ENCODE results near the gene NMT2. TPM values are rescaled to one million over a fixed set of nuclear protein-coding genes. Genes with fewer than 3 reads are reported as not detected.

The NMT2 gene
- polyA plus RNA-seq, 3 donors, result 0.35 to 1.1 (median 0.36) TPM

DNA sequence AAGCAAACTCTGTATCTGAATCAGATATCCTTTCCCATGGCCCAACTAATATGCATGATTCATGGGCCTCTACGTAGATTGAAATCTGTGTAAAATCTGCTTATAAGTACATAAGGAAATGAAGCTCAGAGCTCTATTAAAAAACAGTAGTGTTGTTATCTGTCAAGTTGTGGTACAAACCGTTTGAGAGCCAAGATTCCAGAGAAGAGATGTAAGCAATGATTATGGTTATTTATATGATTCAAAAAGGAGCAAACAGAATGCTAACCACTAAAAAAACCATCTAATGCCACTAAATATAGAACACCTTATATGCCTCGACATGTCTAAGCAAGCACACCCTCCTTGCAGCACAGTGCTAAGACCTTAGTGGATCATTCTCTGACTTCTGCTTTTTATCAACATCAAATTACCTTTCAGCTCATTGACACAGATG, 44.7 kb downstream of the NMT2 start:
- Histone ChIP-seq H3K27ac (ENCODE audit: low read depth in 1 of 2, low read length in 2 of 2) (no peak overlapping the region), H3K79me2 (ENCODE audit: insufficient read depth, low read length) (no peaks in the 10 kb centered on the region), H3K4me1 (ENCODE audit: control insufficient read depth in 1 of 2, insufficient read depth in 2 of 2, low read length in 2 of 2) (peaks cover 0 to under 1% of the 10 kb centered on the region in 2 donors), H3K27me3 (ENCODE audit: control insufficient read depth in 2 of 2, insufficient read depth in 2 of 2, low read length in 2 of 2) (no peaks in the 10 kb centered on the region), H3K36me3 (replicated peaks in 1 of 2; ENCODE audit: control insufficient read depth in 1 of 2, insufficient read depth in 2 of 2, low read length in 2 of 2) (no peaks in the 10 kb centered on the region), H2AFZ (ENCODE audit: insufficient read depth, low read depth, low read length, poor library complexity, severe bottlenecking) (no peak overlapping the region), H3K9ac (ENCODE audit: insufficient read depth, low read length, poor library complexity, severe bottlenecking) (no peak overlapping the region), H4K20me1 (ENCODE audit: insufficient read depth, low read length) (no peaks in the 10 kb centered on the region), H3K4me3 (replicated peaks in 1 of 3; ENCODE audit: low read depth in 2 of 3, low read length in 3 of 3) (no peak overlapping the region), H3K4me2 (replicated peaks; ENCODE audit: extremely low read depth, low read length, poor library complexity, severe bottlenecking) (no peak overlapping the region), H3K9me3 (replicated peaks in 1 of 2; ENCODE audit: control insufficient read depth in 1 of 2, insufficient read depth in 1 of 2, low read length in 2 of 2) (no peaks in the 10 kb centered on the region)
- WGBS (ENCODE audit: insufficient coverage), result no CpG with 5 or more reads among the region's 3 CpGs
- Mint-ChIP-seq H3K27ac (no peak overlapping the region), H3K4me1 (peaks cover 1% of the 10 kb centered on the region), H3K9me3 (peaks cover 0 to 2% (median 0%) of the 10 kb centered on the region in 7 donors), H3K4me3 (no peak overlapping the region), H3K36me3 (peaks cover 0 to 16% of the 10 kb centered on the region in 2 donors), H3K27me3 (ENCODE audit: low read depth in 3 of 3) (peaks cover 0 to 4% (median 0%) of the 10 kb centered on the region in 3 donors)
- intact Hi-C loops (cut with micrococcal nuclease), result no loop called here
- TF ChIP-seq, protein P1, sequence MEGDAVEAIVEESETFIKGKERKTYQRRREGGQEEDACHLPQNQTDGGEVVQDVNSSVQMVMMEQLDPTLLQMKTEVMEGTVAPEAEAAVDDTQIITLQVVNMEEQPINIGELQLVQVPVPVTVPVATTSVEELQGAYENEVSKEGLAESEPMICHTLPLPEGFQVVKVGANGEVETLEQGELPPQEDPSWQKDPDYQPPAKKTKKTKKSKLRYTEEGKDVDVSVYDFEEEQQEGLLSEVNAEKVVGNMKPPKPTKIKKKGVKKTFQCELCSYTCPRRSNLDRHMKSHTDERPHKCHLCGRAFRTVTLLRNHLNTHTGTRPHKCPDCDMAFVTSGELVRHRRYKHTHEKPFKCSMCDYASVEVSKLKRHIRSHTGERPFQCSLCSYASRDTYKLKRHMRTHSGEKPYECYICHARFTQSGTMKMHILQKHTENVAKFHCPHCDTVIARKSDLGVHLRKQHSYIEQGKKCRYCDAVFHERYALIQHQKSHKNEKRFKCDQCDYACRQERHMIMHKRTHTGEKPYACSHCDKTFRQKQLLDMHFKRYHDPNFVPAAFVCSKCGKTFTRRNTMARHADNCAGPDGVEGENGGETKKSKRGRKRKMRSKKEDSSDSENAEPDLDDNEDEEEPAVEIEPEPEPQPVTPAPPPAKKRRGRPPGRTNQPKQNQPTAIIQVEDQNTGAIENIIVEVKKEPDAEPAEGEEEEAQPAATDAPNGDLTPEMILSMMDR (IDR thresholded peaks at IDR 0.05), result no peak
- DNase-seq, result no peak

DNA sequence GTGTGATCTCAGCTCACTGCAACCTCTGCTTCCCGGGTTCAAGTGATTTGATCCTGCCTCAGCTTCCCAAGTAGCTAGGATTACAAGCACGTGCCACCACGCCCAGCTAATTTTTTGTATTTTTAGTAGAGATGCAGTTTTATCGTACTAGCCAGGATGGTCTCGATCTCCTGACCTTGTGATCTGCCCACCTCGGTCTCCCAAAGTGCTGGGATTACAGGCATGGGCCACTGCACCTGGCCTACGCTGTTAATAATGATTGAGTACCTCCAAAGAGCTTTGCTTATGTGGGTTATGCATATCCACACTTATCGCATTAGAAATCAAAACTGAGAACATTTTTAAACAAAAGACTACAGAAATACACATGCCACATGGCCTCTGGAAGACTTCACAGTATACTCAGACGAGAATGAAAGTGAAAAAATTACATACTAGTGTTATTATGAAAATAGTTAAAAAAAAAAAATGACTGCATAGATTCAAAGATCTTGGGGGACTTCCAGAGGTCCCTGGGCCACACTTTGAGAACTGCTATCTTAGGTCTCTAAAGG, 45.9 kb downstream of the NMT2 start:
- H3K9me3 Mint-ChIP-seq, result peaks cover 0 to 2% (median 0%) of the 10 kb centered on the region in 7 donors
- H3K4me1 Mint-ChIP-seq, result peaks cover 3% of the 10 kb centered on the region
- no peak overlapping the region for H3K4me3 ChIP-seq (replicated peaks in 1 of 3; ENCODE audit: low read depth in 2 of 3, low read length in 3 of 3)
- H3K4me2 ChIP-seq (replicated peaks; ENCODE audit: extremely low read depth, low read length, poor library complexity, severe bottlenecking), result no peak overlapping the region
- H4K20me1 ChIP-seq (ENCODE audit: insufficient read depth, low read length), result no peaks in the 10 kb centered on the region
- no peak overlapping the region for H3K27ac Mint-ChIP-seq
- H3K27me3 ChIP-seq (ENCODE audit: control insufficient read depth in 2 of 2, insufficient read depth in 2 of 2, low read length in 2 of 2), result no peaks in the 10 kb centered on the region
- H3K4me3 Mint-ChIP-seq, result no peak overlapping the region
- no peak overlapping the region for H3K27ac ChIP-seq (ENCODE audit: low read depth in 1 of 2, low read length in 2 of 2)
- intact Hi-C loops (cut with micrococcal nuclease), result no loop called here
- WGBS (ENCODE audit: insufficient coverage), result 98% methylated on average over 6 of the region's 9 CpGs
- no peak overlapping the region for H2AFZ ChIP-seq (ENCODE audit: insufficient read depth, low read depth, low read length, poor library complexity, severe bottlenecking)
- TF ChIP-seq, protein P1 (IDR thresholded peaks at IDR 0.05), result no peak
- no peak for DNase-seq
- no peaks in the 10 kb centered on the region for H3K9me3 ChIP-seq (replicated peaks in 1 of 2; ENCODE audit: control insufficient read depth in 1 of 2, insufficient read depth in 1 of 2, low read length in 2 of 2)
- no peaks in the 10 kb centered on the region for H3K79me2 ChIP-seq (ENCODE audit: insufficient read depth, low read length)
- peaks cover 0 to 4% (median 0%) of the 10 kb centered on the region in 3 donors for H3K27me3 Mint-ChIP-seq (ENCODE audit: low read depth in 3 of 3)
- H3K9ac ChIP-seq (ENCODE audit: insufficient read depth, low read length, poor library complexity, severe bottlenecking), result no peak overlapping the region
- peaks cover 0 to 4% of the 10 kb centered on the region in 2 donors for H3K4me1 ChIP-seq (ENCODE audit: control insufficient read depth in 1 of 2, insufficient read depth in 2 of 2, low read length in 2 of 2)
- H3K36me3 ChIP-seq (replicated peaks in 1 of 2; ENCODE audit: control insufficient read depth in 1 of 2, insufficient read depth in 2 of 2, low read length in 2 of 2), result no peaks in the 10 kb centered on the region
- peaks cover 0 to 16% of the 10 kb centered on the region in 2 donors for H3K36me3 Mint-ChIP-seq
